ENCODE results near the gene TEX30. TPM values are rescaled to one million over a fixed set of nuclear protein-coding genes. Genes with fewer than 3 reads are reported as not detected.

TEX30 gene
- total and polyA plus RNA-seq, 2 of the 4 experiments (the other 2 are of a cell fraction): 8.1 to 10.4 TPM

GRCh38 chr13:102742101-102742500 lies 31.5 kb downstream of the TEX30 start:
- no peak overlapping the region for H3K4me2 ChIP-seq (ENCODE audit: low read depth, low read length)
- no peak overlapping the region for H2BK20ac ChIP-seq (ENCODE audit: low read depth, low read length)
- H3K9me3 ChIP-seq (ENCODE audit: control insufficient read depth, insufficient read depth, low read length): 0 out of 2 replicates have a peak, but pooled peaks cover 2% of the 10 kb centered on the region
- no CpG with 5 or more reads among the region's 1 CpG for WGBS, 2 experiments (ENCODE audit: extremely low coverage in 2 of 2, insufficient read length in 1 of 2)
- H3K27me3 ChIP-seq (ENCODE audit: control insufficient read depth, insufficient read depth, low read length): peaks cover 4% of the 10 kb centered on the region
- intact Hi-C loops (cut with micrococcal nuclease) (no loop called here), dilution Hi-C loops (cut with HindIII; ENCODE audit: low sequenced_read_pairs, unreplicated experiment) (no loop called here), in situ Hi-C loops (cut with MboI; ENCODE audit: low sequenced_read_pairs) (no loop called here)
- H3K36me3 ChIP-seq (ENCODE audit: control insufficient read depth, insufficient read depth, low read length): no peaks in the 10 kb centered on the region
- H3K4ac ChIP-seq (ENCODE audit: low read depth, low read length): no peak overlapping the region
- no peak overlapping the region for H3K14ac ChIP-seq (replicated peaks; ENCODE audit: low read depth, low read length)
- H2BK120ac ChIP-seq (ENCODE audit: low read depth, low read length): no peak overlapping the region
- DNase-seq (no peak), ATAC-seq (ENCODE audit: low read depth) (no peak)
- H4K8ac ChIP-seq (ENCODE audit: low read depth in 2 of 2, low read length in 2 of 2): no peak overlapping the region
- H3K79me1 ChIP-seq (ENCODE audit: low read depth in 1 of 2, low read length in 2 of 2): no peaks in the 10 kb centered on the region
- H2BK5ac ChIP-seq (ENCODE audit: low read depth, low read length, poor library complexity, severe bottlenecking): no peak overlapping the region
- BruUV-seq (replicated peaks): no TSS peak
- no peak overlapping the region for H3K56ac ChIP-seq (ENCODE audit: extremely low read depth, insufficient read depth, low read length)
- no peaks in the 10 kb centered on the region for H4K20me1 ChIP-seq (ENCODE audit: insufficient read depth, low read length)
- no peak overlapping the region for H2AK5ac ChIP-seq (ENCODE audit: low read depth, low read length)
- H3K27ac ChIP-seq (ENCODE audit: insufficient read depth, low read length): no peak overlapping the region
- H2AK9ac ChIP-seq (replicated peaks; ENCODE audit: low read depth, low read length, poor library complexity): no peak overlapping the region
- H2AFZ ChIP-seq (replicated peaks; ENCODE audit: low read length, poor library complexity): no peak overlapping the region
- ChIA-PET CTCF (no interaction called here), POLR2A (ENCODE audit: unreplicated experiment) (no interaction called here)
- H3K23ac ChIP-seq (ENCODE audit: low read depth, low read length): no peak overlapping the region
- H2BK15ac ChIP-seq (ENCODE audit: low read depth, low read length): no peak overlapping the region
- no peaks in the 10 kb centered on the region for H3K4me1 ChIP-seq (ENCODE audit: control insufficient read depth, insufficient read depth, low read length)
- H4K91ac ChIP-seq (ENCODE audit: insufficient read depth, low read depth, low read length): no peak overlapping the region
- H3K18ac ChIP-seq (ENCODE audit: low read depth, low read length): no peak overlapping the region
- no peak for TF ChIP-seq NFE2L2 (IDR thresholded peaks at IDR 0.05; ENCODE audit: low read depth, low read length)
- no peak for TF ChIP-seq FOS (IDR thresholded peaks at IDR 0.05; ENCODE audit: low read depth, low read length)
- no peak for TF ChIP-seq ELK1 (IDR thresholded peaks at IDR 0.05; ENCODE audit: borderline replicate concordance, low read depth, low read length)
- TF ChIP-seq CEBPB (IDR thresholded peaks at IDR 0.05; ENCODE audit: low read depth, low read length): no peak
- TF ChIP-seq BHLHE40 (IDR thresholded peaks at IDR 0.05; ENCODE audit: low read depth, low read length): no peak
- TF ChIP-seq RAD21 (IDR thresholded peaks at IDR 0.05; ENCODE audit: low read length): no peak
- no peak for TF ChIP-seq POLR2A (IDR thresholded peaks at IDR 0.05; ENCODE audit: low read depth, low read length)
- no peak for TF ChIP-seq RFX5 (IDR thresholded peaks at IDR 0.05; ENCODE audit: low read depth, low read length)
- TF ChIP-seq MAFK (IDR thresholded peaks at IDR 0.05; ENCODE audit: low read depth, low read length): no peak
- no peak for TF ChIP-seq SMC3 (IDR thresholded peaks at IDR 0.05; ENCODE audit: low read depth, low read length)
- TF ChIP-seq CTCF (conservative IDR thresholded peaks at IDR 0.05; ENCODE audit: low read depth, low read length): no peak
- no peak for TF ChIP-seq CHD1 (IDR thresholded peaks at IDR 0.05; ENCODE audit: low read depth, low read length)
- no peak for TF ChIP-seq USF2 (IDR thresholded peaks at IDR 0.05; ENCODE audit: low read depth, low read length)
- no peak for TF ChIP-seq RCOR1 (IDR thresholded peaks at IDR 0.05; ENCODE audit: insufficient replicate concordance, low read length)
- TF ChIP-seq MXI1 (IDR thresholded peaks at IDR 0.05; ENCODE audit: borderline replicate concordance, low read depth, low read length): no peak
- no peak for TF ChIP-seq MAZ (IDR thresholded peaks at IDR 0.05; ENCODE audit: borderline replicate concordance, low read depth, low read length)
- H3K9ac ChIP-seq (ENCODE audit: low read depth, low read length): no peak overlapping the region
- no peak overlapping the region for H3K4me3 ChIP-seq (ENCODE audit: insufficient read depth, low read depth, low read length)
- no peak overlapping the region for H4K5ac ChIP-seq (ENCODE audit: low read depth, low read length)
- no peaks in the 10 kb centered on the region for H3K9me1 ChIP-seq (ENCODE audit: insufficient read depth, low read length)
